Upper lobe of left lung (tissue), 6 donors: ENCODE data around the gene NEDD4L. TPM values are rescaled to one million over a fixed set of nuclear protein-coding genes. Genes with fewer than 3 reads are reported as not detected.
A peak's percentile ranks its signal among the peaks of the same experiment; 100 is the strongest.

Source experiments
- ATAC-seq, 2 donors: fragments of 200-7000 bp; cut with Tn5 transposase; one replicate each; pipeline ENCODE4 v1.9.1; 2022; ENCODE audit warnings: mild to moderate bottlenecking in 2 of 2, moderate library complexity in 2 of 2; ENCODE audit not compliant: low FRiP score in 2 of 2
- DNase-seq, 2 donors: peaks; one replicate each; pipeline ENCODE4 v3.0.0-alpha.2; 2019 to 2020
- H3K27ac ChIP-seq, 4 donors: fragments of 200-600 bp; sonication (generic); one replicate each; pipeline ENCODE4 v1.5.1; 2016 to 2019
- H3K27me3 ChIP-seq, 4 donors: fragments of 200-600 bp; sonication (generic); one replicate each; pipeline ENCODE4 v1.5.1; 2017 to 2019
- H3K36me3 ChIP-seq, 4 donors: fragments of 200-600 bp; sonication (generic); one replicate each; pipeline ENCODE4 v1.5.1; 2016 to 2019
- H3K4me1 ChIP-seq, 4 donors: fragments of 200-600 bp; sonication (generic); one replicate each; pipeline ENCODE4 v1.5.1; 2018 to 2019
- H3K4me3 ChIP-seq, 4 donors: fragments of 200-600 bp; sonication (generic); one replicate each; pipeline ENCODE4 v1.5.1; 2017 to 2019; ENCODE audit warnings: mild to moderate bottlenecking in 2 of 4, moderate library complexity in 1 of 4
- H3K9me3 ChIP-seq, 4 donors: fragments of 200-600 bp; sonication (generic); one replicate each; pipeline ENCODE4 v1.5.1; 2018 to 2019
- CTCF ChIP-seq, 6 experiments: fragments of 450-650 bp in 4 of 6; fragments of 200-600 bp in 2 of 6; sonication (generic) in 2 of 6; IDR thresholded peaks; one replicate each; pipeline ENCODE4 v1.5.1; 2016 to 2019; ENCODE audit warnings: antibody characterized with exemption in 6 of 6
- EP300 ChIP-seq, 4 donors: sonication (generic); formaldehyde crosslinking; IDR thresholded peaks; one replicate each; pipeline ENCODE4 v1.5.1; 2017; ENCODE audit warnings: antibody characterized with exemption in 4 of 4, control low read depth in 2 of 4
- POLR2A ChIP-seq, 4 donors: fragments of 450-650 bp; IDR thresholded peaks; one replicate each; pipeline ENCODE4 v1.5.1; 2016 to 2017; ENCODE audit warnings: antibody characterized with exemption in 4 of 4, mild to moderate bottlenecking in 2 of 4
- POLR2AphosphoS5 ChIP-seq, 2 donors: sonication (generic); formaldehyde crosslinking; IDR thresholded peaks; one replicate each; pipeline ENCODE4 v1.5.1; 2017; ENCODE audit warnings: antibody characterized with exemption in 2 of 2
- WGBS, 2 donors: methylation state at CpG; one replicate each; pipeline ENCODE4 v1.1.5; 2017 to 2018; 5-methylcytosine and 5-hydroxymethylcytosine counted together
- total RNA-seq, 6 donors: library from RNA; depleted of rRNA in 4 of 6; stranded (reverse); fragments of >200 nt in 4 of 6; gene quantifications; one replicate each; pipeline versions ENCODE4 v1.1.0 to v1.2.1, GENCODE V29; 2016 to 2021
- donor health status: DM: no; HTN: no; CAD: no; lungs with moderate emphysema.
- donor health status: DM: no; HTN: yes; CAD: no; lungs with severe emphysema.

The NEDD4L gene
- total RNA-seq, 6 donors from 2014 or later, result 148 to 491 (median 300) TPM

- 72 to 89% methylated on average over 1 of the region's 1 CpG for WGBS, 2 donors
- ATAC-seq, result no peak
Observed at GRCh38 chr18:58012356-58012755, 31.7 kb upstream of the NEDD4L start.

GRCh38 chr18:58013241-58014211 is 30.5 kb upstream of the NEDD4L start:
- WGBS, 2 donors, result 61 to 62% methylated on average over 8 of the region's 8 CpGs
- Histone ChIP-seq H3K4me1 (no peaks in the 10 kb centered on the region), H3K27me3 (no peaks in the 10 kb centered on the region), H3K4me3 (no peak overlapping the region), H3K36me3 (no peaks in the 10 kb centered on the region), H3K27ac (no peak overlapping the region), H3K9me3 (no peaks in the 10 kb centered on the region)
- TF ChIP-seq CTCF (IDR thresholded peaks at IDR 0.05) (no peak), POLR2AphosphoS5 (IDR thresholded peaks at IDR 0.05) (no peak), POLR2A (IDR thresholded peaks at IDR 0.05) (no peak), EP300 (IDR thresholded peaks at IDR 0.05) (no peak)
- ATAC-seq (no peak), DNase-seq (no peak)

More at GRCh38 chr18:58012356-58012755, 31.7 kb upstream of the NEDD4L start:
- Histone ChIP-seq H3K9me3 (no peaks in the 10 kb centered on the region), H3K4me3 (no peak overlapping the region), H3K4me1 (no peaks in the 10 kb centered on the region), H3K36me3 (no peaks in the 10 kb centered on the region), H3K27ac (no peak overlapping the region), H3K27me3 (no peaks in the 10 kb centered on the region)
- TF ChIP-seq CTCF (IDR thresholded peaks at IDR 0.05), result no peak
- TF ChIP-seq POLR2AphosphoS5 (IDR thresholded peaks at IDR 0.05), result no peak
- no peak for TF ChIP-seq POLR2A (IDR thresholded peaks at IDR 0.05)
- no peak for TF ChIP-seq EP300 (IDR thresholded peaks at IDR 0.05)
- DNase-seq, result no peak

- no peak for TF ChIP-seq POLR2AphosphoS5 (IDR thresholded peaks at IDR 0.05)
- no peak for TF ChIP-seq POLR2A (IDR thresholded peaks at IDR 0.05)
- no peak for TF ChIP-seq CTCF (IDR thresholded peaks at IDR 0.05)
- H3K4me1 ChIP-seq, result no peaks in the 10 kb centered on the region
- H3K4me3 ChIP-seq, result no peak overlapping the region
- H3K36me3 ChIP-seq, result no peaks in the 10 kb centered on the region
- DNase-seq (no peak), ATAC-seq (peak in 1 of 2 donors; percentile 10)
- H3K27me3 ChIP-seq, result no peaks in the 10 kb centered on the region
- WGBS, 2 donors, result 77 to 82% methylated on average over 13 of the region's 13 CpGs
- H3K9me3 ChIP-seq, result no peaks in the 10 kb centered on the region
- H3K27ac ChIP-seq, result no peak overlapping the region
Observed at GRCh38 chr18:58015065-58015780, 28.8 kb upstream of the NEDD4L start.

DNA sequence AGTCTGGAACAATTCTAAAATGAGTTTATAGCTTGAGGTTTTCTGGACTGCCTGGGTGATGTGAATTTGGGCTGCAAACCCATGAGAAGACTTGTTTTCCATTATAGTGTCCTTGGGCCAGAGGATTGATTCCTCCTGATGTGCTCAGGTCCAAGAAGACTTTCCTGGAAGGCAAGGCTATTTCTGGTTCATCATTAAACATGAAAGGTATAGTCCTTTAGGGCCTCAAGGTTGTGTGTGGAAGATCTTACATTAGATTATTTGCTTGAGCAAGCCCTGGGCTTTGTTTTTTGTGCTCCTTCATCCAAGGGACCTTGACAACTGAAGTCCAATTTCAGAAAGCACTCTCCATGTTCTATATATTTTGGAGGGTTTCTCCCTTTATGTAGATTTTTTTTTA is 26.8 kb upstream of the NEDD4L start:
- no peak overlapping the region for H3K27ac ChIP-seq
- no peaks in the 10 kb centered on the region for H3K4me1 ChIP-seq
- no peak overlapping the region for H3K4me3 ChIP-seq
- ATAC-seq (no peak), DNase-seq (no peak)
- no peak for TF ChIP-seq EP300 (IDR thresholded peaks at IDR 0.05)
- TF ChIP-seq POLR2AphosphoS5 (IDR thresholded peaks at IDR 0.05), result no peak
- no peak for TF ChIP-seq CTCF (IDR thresholded peaks at IDR 0.05)
- TF ChIP-seq POLR2A (IDR thresholded peaks at IDR 0.05), result no peak
- no peaks in the 10 kb centered on the region for H3K9me3 ChIP-seq
- H3K36me3 ChIP-seq, result no peaks in the 10 kb centered on the region
- no peaks in the 10 kb centered on the region for H3K27me3 ChIP-seq
